ENCODE data around the gene STUB1. TPM values are rescaled to one million over a fixed set of nuclear protein-coding genes. Genes with fewer than 3 reads are reported as not detected.

The STUB1 gene
- total and polyA plus RNA-seq, 10 of the 15 experiments (the other 5 are each of a cell fraction or from before 2014, with no cell fraction given): 4.2 to 136 (median 67.1) TPM

GRCh38 chr16:726438-727290, 46.5 kb downstream of the STUB1 start, which contains the start of the genes CCDC78 and HAGHL:
Gene CCDC78 (minus strand): TSS chr16:726443. CDS start chr16:726367, 76 bp downstream.
Gene HAGHL (plus strand): TSS chr16:727106. CDS start chr16:727510, 404 bp downstream.
- H3K36me3 ChIP-seq (ENCODE audit: control insufficient read depth in 2 of 2, insufficient read depth in 2 of 2, low read length in 1 of 2): no peaks in the 10 kb centered on the region; a peak in 2 of 4 replicates
- H3K4me1 ChIP-seq (ENCODE audit: control insufficient read depth, insufficient read depth, low read length): peaks cover 13% of the 10 kb centered on the region
- H3K79me2 ChIP-seq (ENCODE audit: control insufficient read depth, insufficient read depth, low read length): no peaks in the 10 kb centered on the region; the same call in 1 of the 2 replicates
- peak within 1 kb of the TSS; percentile 73 for H3K9ac ChIP-seq (ENCODE audit: control insufficient read depth, insufficient read depth, low read length)
- no peaks in the 10 kb centered on the region for H4K20me1 ChIP-seq (ENCODE audit: control insufficient read depth, insufficient read depth)
- intact Hi-C loops (cut with micrococcal nuclease; ENCODE audit: unreplicated experiment) (no loop called here), in situ Hi-C loops (cut with MboI) (no loop called here)
- H3K4me2 ChIP-seq (ENCODE audit: control insufficient read depth, insufficient read depth): peak within 1 kb of the TSS; percentile 100
- peak within 1 kb of the TSS; percentile 37 for H2AFZ ChIP-seq (ENCODE audit: control insufficient read depth, low read depth, low read length)
- H3K27ac ChIP-seq (ENCODE audit: control insufficient read depth, insufficient read depth): peak within 1 kb of the TSS; percentile 74
- DNase-seq (ENCODE audit: low read depth, low spot score) (no peak), FAIRE-seq (no peak), ATAC-seq (peak; percentile 50)
- CTCF ChIA-PET: interaction anchor here (0.8 kb wide), 2 partner anchors 10 to 14 kb away, joined by 3 read pairs; no protein-coding TSS in a partner anchor
- H3K4me3 ChIP-seq: peak within 1 kb of the TSS; percentile 87
- RAD21 ChIA-PET (ENCODE audit: unreplicated experiment): no interaction called here
- POLR2A ChIA-PET: interaction anchor here (1.4 to 6.3 kb wide), 2 partner anchors 11 to 32 kb away, joined by 4 to 60 read pairs; partner anchors contain the start of gene CIAO3
- SMC1A ChIA-PET (ENCODE audit: uncharacterized antibody, unreplicated experiment): interaction anchor here (1.7 kb wide), 2 partner anchors 12 to 14 kb away, joined by 3 to 5 read pairs; partner anchors contain the start of gene METRN
- BruUV-seq (replicated peaks): no TSS peak
- H3K9me3 ChIP-seq (replicated peaks; ENCODE audit: control insufficient read depth, insufficient read depth, low read length): no peaks in the 10 kb centered on the region
- H3K27me3 ChIP-seq (replicated peaks in 1 of 2; ENCODE audit: control insufficient read depth in 2 of 2, insufficient read depth in 2 of 2, low read length in 1 of 2): no peaks in the 10 kb centered on the region
- WGBS (ENCODE audit: insufficient coverage, insufficient replicate concordance, low lambda C conversion rate, missing lambda C conversion rate): 7% methylated on average over 46 of the region's 88 CpGs
- no peak for TF ChIP-seq ATF2 (IDR thresholded peaks at IDR 0.05; ENCODE audit: low read length)
- no peak for TF ChIP-seq NBN (IDR thresholded peaks at IDR 0.05)
- no peak for TF ChIP-seq NFIC (IDR thresholded peaks at IDR 0.05; ENCODE audit: low read depth, low read length)
- peak; percentile 63; the same call in 1 of the 2 replicates for TF ChIP-seq LARP7 (IDR thresholded peaks at IDR 0.05)
- TF ChIP-seq ZZZ3 (IDR thresholded peaks at IDR 0.05; ENCODE audit: control insufficient read depth, insufficient read length, low read depth): no peak
- no peak for TF ChIP-seq FOXM1 (IDR thresholded peaks at IDR 0.05; ENCODE audit: low read depth, low read length)
- TF ChIP-seq EGR1 (IDR thresholded peaks at IDR 0.05; ENCODE audit: borderline replicate concordance in 1 of 2, low read depth in 2 of 2, low read length in 2 of 2): peak in 1 of 2 experiments; percentile 32; a peak in 1 of 3 replicates
- TF ChIP-seq BHLHE40 (IDR thresholded peaks at IDR 0.05; ENCODE audit: borderline replicate concordance in 1 of 2, low read depth in 2 of 2, low read length in 1 of 2): peak; percentile 28 to 71; a peak in 2 of 4 replicates
- TF ChIP-seq SIX5 (IDR thresholded peaks at IDR 0.05; ENCODE audit: low read depth, low read length, severe bottlenecking): no peak
- TF ChIP-seq, protein P1, sequence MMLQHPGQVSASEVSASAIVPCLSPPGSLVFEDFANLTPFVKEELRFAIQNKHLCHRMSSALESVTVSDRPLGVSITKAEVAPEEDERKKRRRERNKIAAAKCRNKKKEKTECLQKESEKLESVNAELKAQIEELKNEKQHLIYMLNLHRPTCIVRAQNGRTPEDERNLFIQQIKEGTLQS (IDR thresholded peaks at IDR 0.05; ENCODE audit: borderline replicate concordance, extremely low read depth, low read depth, low read length): no peak
- TF ChIP-seq NFXL1 (IDR thresholded peaks at IDR 0.05; ENCODE audit: borderline replicate concordance): no peak
- no peak for TF ChIP-seq RCOR1 (conservative IDR thresholded peaks at IDR 0.05; ENCODE audit: low read depth, low read length)
- peak; percentile 60; the same call in 1 of the 2 replicates for TF ChIP-seq SIN3A (IDR thresholded peaks at IDR 0.05; ENCODE audit: low read depth, low read length)
- no peak for TF ChIP-seq CHD2 (IDR thresholded peaks at IDR 0.05; ENCODE audit: borderline replicate concordance, low read depth, low read length)
- no peak for TF ChIP-seq BRCA1 (IDR thresholded peaks at IDR 0.05; ENCODE audit: low read depth, low read length)
- peak; percentile 99 for TF ChIP-seq SMARCA5 (IDR thresholded peaks at IDR 0.05)
- TF ChIP-seq TCF3 (IDR thresholded peaks at IDR 0.05; ENCODE audit: borderline replicate concordance, insufficient read depth, low read depth, low read length): no peak
- no peak for TF ChIP-seq ZNF274 (IDR thresholded peaks at IDR 0.05; ENCODE audit: insufficient read depth, insufficient read length)
- TF ChIP-seq ZNF622 (IDR thresholded peaks at IDR 0.05): no peak
- TF ChIP-seq, protein P2, sequence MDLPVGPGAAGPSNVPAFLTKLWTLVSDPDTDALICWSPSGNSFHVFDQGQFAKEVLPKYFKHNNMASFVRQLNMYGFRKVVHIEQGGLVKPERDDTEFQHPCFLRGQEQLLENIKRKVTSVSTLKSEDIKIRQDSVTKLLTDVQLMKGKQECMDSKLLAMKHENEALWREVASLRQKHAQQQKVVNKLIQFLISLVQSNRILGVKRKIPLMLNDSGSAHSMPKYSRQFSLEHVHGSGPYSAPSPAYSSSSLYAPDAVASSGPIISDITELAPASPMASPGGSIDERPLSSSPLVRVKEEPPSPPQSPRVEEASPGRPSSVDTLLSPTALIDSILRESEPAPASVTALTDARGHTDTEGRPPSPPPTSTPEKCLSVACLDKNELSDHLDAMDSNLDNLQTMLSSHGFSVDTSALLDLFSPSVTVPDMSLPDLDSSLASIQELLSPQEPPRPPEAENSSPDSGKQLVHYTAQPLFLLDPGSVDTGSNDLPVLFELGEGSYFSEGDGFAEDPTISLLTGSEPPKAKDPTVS (IDR thresholded peaks at IDR 0.05; ENCODE audit: low read depth, low read length): no peak
- 0 out of 2 replicates have a peak, but pooled peaks have one; percentile 42 for TF ChIP-seq POLR2AphosphoS2 (IDR thresholded peaks at IDR 0.05; ENCODE audit: low read depth, low read length)
